ENCODE data around the gene NELL2.
"Not testable (repeated sequence)": the region's sequence is repeated elsewhere in the genome, so short reads cannot be mapped to it uniquely, and the experiment has no call there.

The NELL2 gene

GRCh38 chr12:44875954-44876543 is at the start of gene NELL2:
NELL2 (minus strand) TSS chr12:44876315; CDS start chr12:44875869, 446 bp downstream.
- no peak for FAIRE-seq

GRCh38 chr12:44921736-44922135 is 45.6 kb upstream of the NELL2 start:
- no peak for FAIRE-seq

GRCh38 chr12:44917141-44917540 is 41.0 kb upstream of the NELL2 start:
- FAIRE-seq = no peak

- no peak for FAIRE-seq
Observed at GRCh38 chr12:44915958-44916357, 39.8 kb upstream of the NELL2 start.

- no peak for FAIRE-seq
Observed at GRCh38 chr12:44904321-44904720, 28.2 kb upstream of the NELL2 start.

GRCh38 chr12:44898108-44898507 is 22.0 kb upstream of the NELL2 start:
- FAIRE-seq = not testable (repeated sequence)

GRCh38 chr12:44889926-44890325 is 13.8 kb upstream of the NELL2 start:
- FAIRE-seq = no peak

- FAIRE-seq = no peak
Observed at GRCh38 chr12:44889162-44889561, 13.0 kb upstream of the NELL2 start.

- no peak for FAIRE-seq
Observed at GRCh38 chr12:44885902-44886301, 9.8 kb upstream of the NELL2 start.

GRCh38 chr12:44881197-44881596 is 5.1 kb upstream of the NELL2 start:
- FAIRE-seq = no peak

GRCh38 chr12:44876544-44877410 is 662 bp upstream of the NELL2 start:
- FAIRE-seq = no peak

- FAIRE-seq = no peak
Observed at GRCh38 chr12:44875417-44875953, 630 bp downstream of the NELL2 start.

GRCh38 chr12:44874981-44875416 is 1.1 kb downstream of the NELL2 start:
- FAIRE-seq = no peak

- no peak for FAIRE-seq
Observed at GRCh38 chr12:44873898-44874297, 2.2 kb downstream of the NELL2 start.

GRCh38 chr12:44869503-44869902 is 6.6 kb downstream of the NELL2 start:
- no peak for FAIRE-seq

GRCh38 chr12:44863867-44864266 is 12.2 kb downstream of the NELL2 start:
- no peak for FAIRE-seq

GRCh38 chr12:44859998-44860689 is 16.0 kb downstream of the NELL2 start:
- FAIRE-seq = no peak

- FAIRE-seq = no peak
Observed at GRCh38 chr12:44858226-44858855, 17.8 kb downstream of the NELL2 start.

- no peak for FAIRE-seq
Observed at GRCh38 chr12:44852483-44852882, 23.6 kb downstream of the NELL2 start.

- FAIRE-seq = no peak
Observed at GRCh38 chr12:44851586-44851985, 24.5 kb downstream of the NELL2 start.

- FAIRE-seq = no peak
Observed at GRCh38 chr12:44848703-44849085, 27.4 kb downstream of the NELL2 start.

- no peak for FAIRE-seq
Observed at GRCh38 chr12:44847888-44848702, 28.0 kb downstream of the NELL2 start.
